ENCODE data around the gene PLXDC2.
"Not testable (repeated sequence)": the region's sequence is repeated elsewhere in the genome, so short reads cannot be mapped to it uniquely, and the experiment has no call there.

PLXDC2 gene

DNA sequence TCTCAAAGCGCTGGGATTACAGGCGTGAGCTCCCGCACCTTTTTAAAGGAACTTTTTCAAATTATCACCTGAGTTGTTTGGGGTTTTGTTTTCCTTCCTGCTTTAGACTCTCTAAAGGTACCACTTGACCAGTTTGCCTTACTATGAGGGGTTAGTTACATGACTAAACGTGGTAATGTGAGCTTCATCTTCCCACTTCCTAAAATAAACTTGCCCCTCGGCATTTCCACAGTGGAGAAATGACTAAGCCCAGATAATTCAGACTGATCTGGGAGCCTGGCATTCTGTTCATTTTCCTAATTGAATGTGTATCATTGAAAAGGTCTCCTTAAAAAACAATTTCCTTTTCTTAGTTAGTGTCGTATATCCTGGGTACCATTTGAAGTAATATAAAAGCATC, 163.4 kb downstream of the PLXDC2 start:
- Histone ChIP-seq H3K27me3 (ENCODE audit: control insufficient read depth in 1 of 2, insufficient read depth in 2 of 2, low read length in 2 of 2) (no peaks in the 10 kb centered on the region), H3K4me1 (ENCODE audit: control insufficient read depth, insufficient read depth, low read length) (no peaks in the 10 kb centered on the region), H3K36me3 (ENCODE audit: control insufficient read depth in 2 of 2, insufficient read depth in 2 of 2, low read length in 2 of 2) (no peaks in the 10 kb centered on the region), H3K9me3 (ENCODE audit: control insufficient read depth in 2 of 2, low read length in 2 of 2) (peaks cover 0 to 6% of the 10 kb centered on the region in 2 donors), H3K4me3 (ENCODE audit: low read length in 2 of 2) (no peak overlapping the region), H3K9ac (ENCODE audit: low read length in 2 of 2) (no peak overlapping the region), H3K27ac (ENCODE audit: low read length) (no peak overlapping the region)

DNA sequence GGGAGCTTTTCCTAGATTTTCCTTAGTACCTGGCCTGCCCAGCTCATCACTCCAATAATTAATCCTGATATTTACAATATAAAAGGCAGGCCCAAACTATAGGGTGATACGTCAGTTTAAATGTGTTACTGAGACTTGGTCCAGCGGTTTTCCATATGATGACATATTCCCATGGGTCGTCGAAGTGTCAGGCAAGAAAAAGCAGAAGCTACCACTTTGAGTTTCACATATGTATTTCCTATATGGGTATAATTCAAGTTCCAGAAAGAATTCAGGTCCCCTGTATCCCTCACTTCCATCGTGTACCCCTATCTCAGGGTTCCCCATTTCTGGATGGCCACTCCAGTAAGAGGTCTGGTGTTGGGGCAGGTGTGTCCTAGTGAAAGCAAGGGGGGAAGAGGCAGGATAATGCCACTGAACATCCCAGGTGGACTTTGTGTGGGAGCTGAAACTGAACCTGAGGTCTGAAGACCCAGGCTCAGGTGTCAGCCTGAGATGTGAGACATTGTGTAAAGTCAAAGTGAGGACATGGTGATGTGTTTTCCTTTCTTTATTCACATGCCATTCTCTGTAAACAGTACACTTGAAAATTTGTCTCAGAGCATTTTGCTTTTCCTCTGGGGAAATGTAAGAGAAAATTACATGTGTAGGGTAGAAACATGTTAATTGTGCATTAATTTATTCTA, 167.8 kb downstream of the PLXDC2 start:
- H3K4me1 ChIP-seq (ENCODE audit: control insufficient read depth, insufficient read depth, low read length) = no peaks in the 10 kb centered on the region
- H3K9me3 ChIP-seq (ENCODE audit: control insufficient read depth in 2 of 2, low read length in 2 of 2) = no peaks in the 10 kb centered on the region
- H3K27ac ChIP-seq (ENCODE audit: low read length) = no peak overlapping the region
- H3K9ac ChIP-seq (ENCODE audit: low read length in 2 of 2) = no peak overlapping the region
- H3K36me3 ChIP-seq (ENCODE audit: control insufficient read depth in 2 of 2, insufficient read depth in 2 of 2, low read length in 2 of 2) = no peaks in the 10 kb centered on the region
- H3K27me3 ChIP-seq (ENCODE audit: control insufficient read depth in 1 of 2, insufficient read depth in 2 of 2, low read length in 2 of 2) = no peaks in the 10 kb centered on the region
- no peak overlapping the region for H3K4me3 ChIP-seq (ENCODE audit: low read length in 2 of 2)

DNA sequence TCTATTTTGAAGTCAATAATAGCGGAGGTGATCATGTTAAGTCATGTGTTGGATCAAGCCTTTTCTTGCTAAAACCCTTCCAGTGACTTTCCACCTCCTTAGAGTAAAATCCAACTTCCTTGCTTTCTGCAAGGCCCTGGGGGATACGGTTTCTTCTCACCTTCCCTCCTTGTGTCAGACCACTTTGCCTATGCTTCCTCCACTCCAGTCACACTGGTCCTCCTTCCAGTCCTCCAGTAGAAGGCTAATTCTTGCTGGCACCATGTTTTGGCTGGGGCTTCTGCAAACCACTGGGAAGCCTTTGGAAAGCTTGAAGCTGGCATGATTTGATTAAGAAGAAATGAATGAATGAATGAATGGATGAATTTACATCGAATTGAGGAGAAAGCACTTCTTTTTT, 169.5 kb downstream of the PLXDC2 start:
- no peaks in the 10 kb centered on the region for H3K9me3 ChIP-seq (ENCODE audit: control insufficient read depth in 2 of 2, low read length in 2 of 2)
- no peaks in the 10 kb centered on the region for H3K27me3 ChIP-seq (ENCODE audit: control insufficient read depth in 1 of 2, insufficient read depth in 2 of 2, low read length in 2 of 2)
- H3K4me3 ChIP-seq (ENCODE audit: low read length in 2 of 2) = no peak overlapping the region
- H3K4me1 ChIP-seq (ENCODE audit: control insufficient read depth, insufficient read depth, low read length) = no peaks in the 10 kb centered on the region
- H3K27ac ChIP-seq (ENCODE audit: low read length) = no peak overlapping the region
- H3K9ac ChIP-seq (ENCODE audit: low read length in 2 of 2) = no peak overlapping the region
- no peaks in the 10 kb centered on the region for H3K36me3 ChIP-seq (ENCODE audit: control insufficient read depth in 2 of 2, insufficient read depth in 2 of 2, low read length in 2 of 2)

DNA sequence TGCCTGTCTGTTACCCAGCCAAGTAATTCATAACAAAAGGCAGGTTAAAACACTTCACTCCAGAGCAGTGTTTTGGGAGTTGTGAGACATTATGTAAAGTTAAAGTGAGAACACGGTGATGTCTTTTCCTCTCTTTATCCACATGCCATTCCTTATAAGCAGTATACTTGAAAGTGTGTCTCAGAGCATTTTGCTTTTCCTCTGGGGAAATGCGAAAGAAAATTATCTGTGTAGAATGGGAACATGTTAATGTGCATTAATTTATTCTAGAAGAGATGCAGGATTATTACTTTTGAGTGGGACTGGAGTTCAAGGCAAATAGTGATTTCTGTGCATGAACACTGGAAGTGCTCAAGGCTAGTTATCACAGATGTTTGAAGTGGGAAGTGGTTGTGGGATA, 170.4 kb downstream of the PLXDC2 start:
- Histone ChIP-seq H3K9ac (ENCODE audit: low read length in 2 of 2) (peak overlapping the region in 1 of 2 donors; percentile 42), H3K9me3 (ENCODE audit: control insufficient read depth in 2 of 2, low read length in 2 of 2) (no peaks in the 10 kb centered on the region), H3K27ac (ENCODE audit: low read length) (peak overlapping the region; percentile 31), H3K36me3 (ENCODE audit: control insufficient read depth in 2 of 2, insufficient read depth in 2 of 2, low read length in 2 of 2) (no peaks in the 10 kb centered on the region), H3K4me1 (ENCODE audit: control insufficient read depth, insufficient read depth, low read length) (no peaks in the 10 kb centered on the region), H3K27me3 (ENCODE audit: control insufficient read depth in 1 of 2, insufficient read depth in 2 of 2, low read length in 2 of 2) (no peaks in the 10 kb centered on the region), H3K4me3 (ENCODE audit: low read length in 2 of 2) (peak overlapping the region in 1 of 2 donors; percentile 41)

DNA sequence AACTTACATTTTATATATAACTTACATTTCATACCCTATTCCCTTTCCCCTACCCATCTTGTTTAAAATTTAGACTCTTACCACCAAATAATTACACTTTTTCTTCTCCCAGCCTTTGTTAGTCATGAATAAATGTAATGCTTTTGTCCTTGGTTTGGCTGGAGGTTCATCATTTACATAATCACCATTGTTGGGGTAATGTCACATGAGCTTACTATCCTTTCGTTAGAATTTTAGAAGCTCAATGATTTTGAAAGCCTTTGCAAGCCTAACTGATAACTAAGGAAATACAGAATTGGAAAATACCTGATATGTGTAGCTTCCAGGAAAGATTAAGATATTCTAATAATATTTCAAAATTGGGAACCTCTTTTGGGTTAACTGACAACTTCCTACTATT, 171.7 kb downstream of the PLXDC2 start:
- no peaks in the 10 kb centered on the region for H3K9me3 ChIP-seq (ENCODE audit: control insufficient read depth in 2 of 2, low read length in 2 of 2)
- H3K27me3 ChIP-seq (ENCODE audit: control insufficient read depth in 1 of 2, insufficient read depth in 2 of 2, low read length in 2 of 2) = no peaks in the 10 kb centered on the region
- no peak overlapping the region for H3K27ac ChIP-seq (ENCODE audit: low read length)
- H3K9ac ChIP-seq (ENCODE audit: low read length in 2 of 2) = no peak overlapping the region
- no peak overlapping the region for H3K4me3 ChIP-seq (ENCODE audit: low read length in 2 of 2)
- no peaks in the 10 kb centered on the region for H3K4me1 ChIP-seq (ENCODE audit: control insufficient read depth, insufficient read depth, low read length)
- H3K36me3 ChIP-seq (ENCODE audit: control insufficient read depth in 2 of 2, insufficient read depth in 2 of 2, low read length in 2 of 2) = no peaks in the 10 kb centered on the region

DNA sequence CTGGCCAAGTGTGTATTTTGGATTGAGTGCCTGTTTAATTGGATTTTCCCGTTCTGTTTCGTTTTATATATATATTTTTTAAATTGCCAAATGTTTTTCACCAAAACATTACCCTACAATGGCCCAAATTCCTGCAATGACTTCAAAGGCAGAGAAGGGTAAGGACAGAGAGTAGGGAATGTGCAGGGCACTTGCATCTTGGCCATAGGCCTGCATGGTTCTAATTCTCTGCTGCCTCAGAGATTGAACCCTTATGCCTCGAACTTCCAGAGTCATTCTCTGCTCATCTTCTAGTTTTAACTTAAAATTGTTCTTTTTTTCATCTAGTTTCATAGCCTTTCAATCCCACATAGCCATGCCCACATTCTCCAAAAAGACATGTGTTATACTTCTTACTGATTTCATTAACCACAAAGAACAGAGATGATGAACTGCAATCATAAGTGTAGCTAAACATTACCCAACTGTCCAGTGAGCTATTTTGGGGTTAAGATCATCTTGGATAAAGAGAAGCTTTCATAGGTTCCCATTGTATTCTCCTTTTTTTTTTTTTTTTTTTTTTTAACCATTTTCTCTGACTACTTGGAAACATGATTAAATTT, 177.6 kb downstream of the PLXDC2 start:
- no peaks in the 10 kb centered on the region for H3K9me3 ChIP-seq (ENCODE audit: control insufficient read depth in 2 of 2, low read length in 2 of 2)
- H3K4me3 ChIP-seq (ENCODE audit: low read length in 2 of 2) = no peak overlapping the region
- H3K4me1 ChIP-seq (ENCODE audit: control insufficient read depth, insufficient read depth, low read length) = no peaks in the 10 kb centered on the region
- no peak overlapping the region for H3K9ac ChIP-seq (ENCODE audit: low read length in 2 of 2)
- H3K27ac ChIP-seq (ENCODE audit: low read length) = no peak overlapping the region
- H3K36me3 ChIP-seq (ENCODE audit: control insufficient read depth in 2 of 2, insufficient read depth in 2 of 2, low read length in 2 of 2) = no peaks in the 10 kb centered on the region
- no peaks in the 10 kb centered on the region for H3K27me3 ChIP-seq (ENCODE audit: control insufficient read depth in 1 of 2, insufficient read depth in 2 of 2, low read length in 2 of 2)

DNA sequence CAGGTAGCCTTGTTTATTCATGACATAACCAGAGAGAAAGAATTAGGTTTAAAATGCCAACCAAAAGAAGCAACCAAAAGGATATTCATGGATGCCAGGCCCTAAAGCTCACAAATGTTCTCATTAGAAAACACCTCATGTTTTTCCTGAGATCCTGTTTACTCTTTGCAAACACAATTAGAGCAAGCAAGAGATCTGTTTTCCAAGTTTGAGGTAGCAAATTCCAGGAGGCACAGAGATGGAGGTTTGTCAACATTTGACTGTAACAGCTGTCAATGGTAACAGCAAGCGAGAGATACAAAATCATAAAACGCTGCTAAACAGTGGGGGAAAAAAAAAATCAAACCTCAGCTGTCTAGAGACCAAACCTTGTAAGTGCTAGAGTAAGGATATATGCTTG, 182.2 kb downstream of the PLXDC2 start:
- Histone ChIP-seq H3K27ac (ENCODE audit: low read length) (no peak overlapping the region), H3K36me3 (ENCODE audit: control insufficient read depth in 2 of 2, insufficient read depth in 2 of 2, low read length in 2 of 2) (peaks cover 0 to 6% of the 10 kb centered on the region in 2 donors), H3K4me3 (ENCODE audit: low read length in 2 of 2) (no peak overlapping the region), H3K9me3 (ENCODE audit: control insufficient read depth in 2 of 2, low read length in 2 of 2) (no peaks in the 10 kb centered on the region), H3K9ac (ENCODE audit: low read length in 2 of 2) (no peak overlapping the region), H3K27me3 (ENCODE audit: control insufficient read depth in 1 of 2, insufficient read depth in 2 of 2, low read length in 2 of 2) (no peaks in the 10 kb centered on the region), H3K4me1 (ENCODE audit: control insufficient read depth, insufficient read depth, low read length) (no peaks in the 10 kb centered on the region)

DNA sequence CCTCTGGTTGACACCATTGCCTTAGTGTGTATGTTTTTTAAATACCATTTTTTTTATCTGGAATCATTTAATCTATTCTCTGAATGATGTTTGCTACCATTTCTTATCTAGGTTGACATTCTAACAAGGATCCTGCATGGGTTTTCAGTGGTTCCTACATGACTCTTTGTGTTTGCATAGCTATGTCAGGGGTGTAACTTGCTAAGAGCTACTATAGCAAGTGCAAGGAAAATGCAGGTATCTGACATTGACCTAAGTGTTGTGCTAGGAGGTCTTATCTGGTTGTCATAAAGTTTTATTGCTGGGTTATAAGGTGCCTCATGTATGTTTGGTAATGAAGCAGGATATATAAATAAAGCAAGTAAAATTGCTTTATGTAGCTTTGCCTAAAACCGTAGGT, 183.2 kb downstream of the PLXDC2 start:
- peaks cover 0 to 6% of the 10 kb centered on the region in 2 donors for H3K36me3 ChIP-seq (ENCODE audit: control insufficient read depth in 2 of 2, insufficient read depth in 2 of 2, low read length in 2 of 2)
- H3K9me3 ChIP-seq (ENCODE audit: control insufficient read depth in 2 of 2, low read length in 2 of 2) = no peaks in the 10 kb centered on the region
- H3K27me3 ChIP-seq (ENCODE audit: control insufficient read depth in 1 of 2, insufficient read depth in 2 of 2, low read length in 2 of 2) = no peaks in the 10 kb centered on the region
- H3K4me3 ChIP-seq (ENCODE audit: low read length in 2 of 2) = no peak overlapping the region
- no peak overlapping the region for H3K27ac ChIP-seq (ENCODE audit: low read length)
- no peak overlapping the region for H3K9ac ChIP-seq (ENCODE audit: low read length in 2 of 2)
- H3K4me1 ChIP-seq (ENCODE audit: control insufficient read depth, insufficient read depth, low read length) = no peaks in the 10 kb centered on the region

DNA sequence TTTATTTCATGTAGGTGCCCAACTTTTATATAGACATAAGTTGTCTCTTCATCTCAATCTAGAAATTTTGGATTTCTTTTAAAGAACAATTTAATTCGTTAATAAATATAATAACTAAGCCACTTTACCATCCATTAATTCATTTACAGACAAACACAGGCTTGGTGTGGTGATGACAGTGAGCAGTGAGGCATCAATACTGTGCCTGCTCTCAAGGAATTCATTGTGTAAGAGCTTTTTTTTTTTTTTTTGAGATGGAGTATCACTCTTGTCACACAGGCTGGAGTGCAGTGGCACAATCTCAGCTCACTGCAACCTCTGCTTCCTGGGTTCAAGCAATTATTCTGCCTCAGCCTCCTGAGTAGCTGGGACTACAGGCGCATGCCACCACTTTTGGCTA, 185.8 kb downstream of the PLXDC2 start:
- not testable (repeated sequence) for H3K27me3 ChIP-seq (ENCODE audit: control insufficient read depth in 1 of 2, insufficient read depth in 2 of 2, low read length in 2 of 2); H3K36me3 ChIP-seq (ENCODE audit: control insufficient read depth in 2 of 2, insufficient read depth in 2 of 2, low read length in 2 of 2); H3K4me1 ChIP-seq (ENCODE audit: control insufficient read depth, insufficient read depth, low read length); H3K9ac ChIP-seq (ENCODE audit: low read length in 2 of 2); H3K9me3 ChIP-seq (ENCODE audit: control insufficient read depth in 2 of 2, low read length in 2 of 2); H3K4me3 ChIP-seq (ENCODE audit: low read length in 2 of 2); H3K27ac ChIP-seq (ENCODE audit: low read length)

DNA sequence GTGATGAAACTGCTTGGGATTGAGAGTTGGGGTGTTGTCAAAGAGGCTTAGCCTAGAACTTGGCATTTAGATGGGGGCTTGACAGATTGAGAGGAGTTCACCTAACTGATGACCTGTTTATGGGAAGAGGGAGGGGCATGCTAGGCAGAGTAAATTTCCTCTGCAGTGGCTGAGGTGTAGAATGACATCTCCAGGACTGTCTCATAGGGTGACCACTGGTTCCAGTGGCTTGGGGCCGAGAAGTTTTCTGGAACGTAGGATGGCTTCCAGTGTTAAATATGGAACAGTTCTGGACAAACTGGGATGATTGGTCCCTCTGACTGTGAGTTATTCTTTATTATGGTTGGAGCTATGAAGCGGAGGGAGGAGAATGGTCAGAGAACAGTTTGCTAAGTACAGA, 186.4 kb downstream of the PLXDC2 start:
- H3K27ac ChIP-seq (ENCODE audit: low read length) = no peak overlapping the region
- peaks cover 0 to 6% of the 10 kb centered on the region in 2 donors for H3K36me3 ChIP-seq (ENCODE audit: control insufficient read depth in 2 of 2, insufficient read depth in 2 of 2, low read length in 2 of 2)
- H3K27me3 ChIP-seq (ENCODE audit: control insufficient read depth in 1 of 2, insufficient read depth in 2 of 2, low read length in 2 of 2) = no peaks in the 10 kb centered on the region
- H3K4me3 ChIP-seq (ENCODE audit: low read length in 2 of 2) = no peak overlapping the region
- H3K9ac ChIP-seq (ENCODE audit: low read length in 2 of 2) = no peak overlapping the region
- no peaks in the 10 kb centered on the region for H3K9me3 ChIP-seq (ENCODE audit: control insufficient read depth in 2 of 2, low read length in 2 of 2)
- peaks cover 11% of the 10 kb centered on the region for H3K4me1 ChIP-seq (ENCODE audit: control insufficient read depth, insufficient read depth, low read length)

DNA sequence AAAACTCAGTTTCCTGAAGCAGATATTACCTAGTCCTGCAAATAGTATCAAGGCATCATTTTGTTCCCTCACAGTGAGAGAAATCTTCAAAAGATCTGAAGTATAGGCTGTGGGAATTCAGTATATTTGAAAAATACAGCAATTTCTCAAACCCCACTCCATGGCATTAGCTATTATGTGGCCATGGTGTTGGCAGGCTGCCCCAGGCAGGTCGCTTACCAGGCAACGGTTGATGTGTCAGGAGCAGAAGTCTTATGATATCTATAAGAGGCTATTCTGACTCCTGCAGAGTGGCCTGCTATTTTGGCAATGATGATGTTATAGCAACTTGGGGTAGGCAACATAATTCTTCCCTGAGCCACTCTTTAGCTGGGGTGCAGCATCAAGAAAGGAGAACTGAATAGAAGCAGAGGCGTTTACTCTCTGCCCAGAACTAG, 187.9 kb downstream of the PLXDC2 start:
- no peak overlapping the region for H3K4me3 ChIP-seq (ENCODE audit: low read length in 2 of 2)
- no peak overlapping the region for H3K9ac ChIP-seq (ENCODE audit: low read length in 2 of 2)
- H3K27ac ChIP-seq (ENCODE audit: low read length) = peak overlapping the region; percentile 68

More for the DNA sequence above, 187.9 kb downstream of the PLXDC2 start:
- Histone ChIP-seq H3K4me1 (ENCODE audit: control insufficient read depth, insufficient read depth, low read length) (peaks cover 11% of the 10 kb centered on the region), H3K9me3 (ENCODE audit: control insufficient read depth in 2 of 2, low read length in 2 of 2) (no peaks in the 10 kb centered on the region), H3K27me3 (ENCODE audit: control insufficient read depth in 1 of 2, insufficient read depth in 2 of 2, low read length in 2 of 2) (no peaks in the 10 kb centered on the region), H3K36me3 (ENCODE audit: control insufficient read depth in 2 of 2, insufficient read depth in 2 of 2, low read length in 2 of 2) (peaks cover 0 to 6% of the 10 kb centered on the region in 2 donors)
